ENCODE measurements around the gene GZF1.
"Not testable (repeated sequence)": the region's sequence is repeated elsewhere in the genome, so short reads cannot be mapped to it uniquely, and the experiment has no call there.

Gene GZF1

GRCh38 chr20:23346002-23346401 is 16.0 kb upstream of the GZF1 start:
- no peak for DNase-seq (ENCODE audit: low spot score)

DNA sequence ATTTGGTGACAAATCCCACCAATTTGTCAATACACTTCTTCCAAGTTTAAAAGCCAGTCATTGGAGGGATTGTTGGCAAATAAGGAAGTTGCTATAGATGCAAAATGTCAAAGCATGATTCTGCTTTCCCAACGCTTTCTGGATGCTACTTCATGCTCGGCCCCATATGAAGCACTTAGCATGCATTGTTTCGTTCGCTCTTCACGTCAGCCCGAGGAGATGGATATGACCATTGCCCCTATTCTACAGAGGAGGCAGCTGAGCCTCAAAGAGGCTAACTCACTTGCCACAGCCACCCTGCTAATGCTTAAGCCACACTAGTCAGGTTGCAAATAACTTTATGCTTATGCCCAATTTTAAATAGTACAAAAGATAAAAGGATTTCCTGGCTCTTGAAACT is 14.2 kb upstream of the GZF1 start:
- DNase-seq (ENCODE audit: low spot score): no peak

DNA sequence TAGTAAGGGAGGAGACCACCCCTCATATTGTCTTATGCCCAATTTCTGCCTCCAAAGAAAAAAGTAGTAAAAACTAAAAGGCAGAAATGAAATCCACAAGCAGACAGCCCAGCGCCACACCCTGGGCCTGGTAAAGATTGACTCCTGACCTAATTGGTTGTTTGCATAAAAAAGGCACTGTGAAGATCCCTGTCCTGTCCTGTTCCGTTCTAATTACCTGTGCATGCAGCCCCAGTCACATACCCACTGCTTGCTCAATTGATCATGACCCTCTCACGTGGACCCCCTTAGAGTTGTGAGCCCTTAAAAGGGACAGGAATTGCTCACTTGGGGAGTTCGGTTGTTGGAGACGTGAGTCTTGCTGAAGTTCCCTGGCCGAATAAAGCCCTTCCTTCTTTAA is 13.5 kb upstream of the GZF1 start:
- DNase-seq (ENCODE audit: low spot score): not testable (repeated sequence)

GRCh38 chr20:23349338-23350195 is 12.4 kb upstream of the GZF1 start:
- no peak for DNase-seq (ENCODE audit: low spot score)

- peak; percentile 97 for DNase-seq (ENCODE audit: low spot score)
Measured at GRCh38 chr20:23350196-23350903, 11.6 kb upstream of the GZF1 start, which contains the start of gene NXT1. NXT1 (plus strand) TSS chr20:23350791; CDS start chr20:23354042, 3,251 bp downstream.

DNA sequence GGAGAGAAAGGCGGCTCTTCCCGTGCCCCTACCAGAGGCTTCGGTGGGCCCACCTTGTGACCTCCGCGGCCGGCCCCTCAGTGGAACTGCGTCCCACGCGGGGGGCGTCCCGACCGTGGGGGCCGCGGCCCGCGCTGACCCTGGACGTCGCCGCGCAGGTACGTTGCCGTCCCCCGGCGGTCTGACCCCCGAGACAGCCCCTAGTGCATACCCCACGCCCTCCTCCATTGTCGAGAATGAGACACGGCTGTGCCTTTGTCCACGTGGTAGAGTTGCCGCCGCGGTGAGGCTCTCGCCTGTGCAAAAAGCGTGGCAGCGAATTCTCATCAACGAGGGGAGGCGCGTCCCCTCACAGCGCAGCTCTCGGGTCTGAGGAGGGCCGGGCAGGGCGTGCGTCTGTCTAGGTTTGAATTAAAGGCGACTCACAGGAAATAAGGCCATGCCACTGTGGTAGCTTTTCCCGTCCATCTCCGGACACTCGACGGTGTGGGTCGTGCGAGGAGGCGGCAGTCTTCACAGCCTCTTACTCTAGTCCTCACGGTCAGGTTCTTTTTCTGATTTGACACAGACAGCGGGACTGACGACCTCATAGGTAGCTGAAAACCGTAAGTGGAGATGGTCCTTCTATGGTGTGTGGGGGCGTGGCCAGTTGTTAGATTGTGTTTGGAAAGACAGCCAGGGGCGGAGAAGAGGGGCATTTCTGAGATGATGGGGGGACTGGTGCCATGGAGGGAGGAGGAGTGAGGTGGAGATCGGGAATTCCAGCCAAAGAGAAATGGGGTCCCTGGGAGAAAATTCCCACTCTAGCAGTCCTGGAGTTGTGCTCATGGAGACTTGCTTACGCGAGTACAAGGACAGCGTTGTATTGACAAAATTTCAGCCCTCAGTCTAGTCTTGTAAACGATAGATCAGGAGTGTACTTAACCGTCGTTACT is 10.8 kb upstream of the GZF1 start:
- DNase-seq (ENCODE audit: low spot score): peak; percentile 39

- no peak for DNase-seq (ENCODE audit: low spot score)
Measured at GRCh38 chr20:23356203-23356602, 5.8 kb upstream of the GZF1 start.

DNA sequence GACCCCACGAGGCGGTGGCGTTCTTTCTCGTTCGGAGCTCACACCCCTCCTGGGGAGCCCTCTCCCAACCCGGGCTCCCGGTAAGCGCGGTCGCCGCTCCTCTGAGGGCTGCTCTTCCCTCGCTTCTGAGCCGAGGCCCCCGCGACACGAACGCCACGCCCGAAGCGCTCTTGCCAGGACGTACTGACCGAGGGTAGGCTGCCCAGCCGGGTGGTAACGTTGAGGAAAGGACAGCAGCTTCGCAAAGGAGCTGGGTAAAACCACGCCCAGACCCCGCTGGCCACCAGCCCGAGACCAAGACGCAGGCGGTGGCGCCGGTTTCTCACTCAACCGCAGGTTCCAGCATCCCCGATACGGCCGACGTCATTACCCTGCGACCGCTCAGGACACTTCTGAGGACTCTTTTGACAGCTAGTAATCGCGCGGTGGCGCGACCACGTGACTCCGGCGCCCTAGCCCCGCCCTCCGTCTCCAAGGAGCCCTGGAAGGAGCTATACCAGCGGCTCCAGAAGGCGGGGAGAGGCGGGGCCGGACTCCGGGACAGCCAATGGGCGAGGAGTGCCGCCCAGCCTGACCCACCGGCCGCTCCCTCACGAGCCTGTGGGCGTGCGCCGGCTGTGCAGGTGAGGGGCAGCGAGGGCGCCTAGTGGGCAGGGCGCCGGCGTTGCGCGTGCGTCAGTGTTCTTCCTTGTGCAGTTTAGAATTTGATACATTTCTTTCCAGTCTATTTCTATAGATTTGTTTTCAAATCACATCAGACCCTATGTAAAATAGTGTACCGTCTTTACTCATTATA is 4.0 kb upstream of the GZF1 start:
- peak; percentile 100 for DNase-seq (ENCODE audit: low spot score)

GRCh38 chr20:23358563-23358906 is 3.4 kb upstream of the GZF1 start:
- DNase-seq (ENCODE audit: low spot score): no peak

- DNase-seq (ENCODE audit: low spot score): no peak
Measured at GRCh38 chr20:23358923-23359593, 2.9 kb upstream of the GZF1 start.

DNA sequence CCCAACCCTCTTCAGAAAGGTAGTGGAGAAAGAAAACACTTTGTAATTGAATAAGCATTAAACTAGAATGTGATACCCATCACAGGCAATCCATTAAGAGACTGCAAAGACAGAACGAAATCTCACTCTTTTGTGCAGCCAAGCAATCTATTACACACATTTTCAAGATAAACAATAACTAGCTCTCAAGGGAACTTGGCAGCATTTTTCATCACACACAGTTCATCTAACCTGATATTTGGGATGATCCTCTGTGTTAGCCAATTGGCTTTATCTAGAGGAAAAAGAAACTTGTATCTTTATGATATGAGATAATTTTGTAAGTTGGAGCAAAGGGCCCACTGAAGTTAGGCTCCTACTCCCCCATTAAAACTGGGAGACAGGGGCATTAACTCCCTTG is 1.5 kb upstream of the GZF1 start:
- DNase-seq (ENCODE audit: low spot score): peak; percentile 36

- peak; percentile 70 for DNase-seq (ENCODE audit: low spot score)
Measured at GRCh38 chr20:23361119-23361475, 885 bp upstream of the GZF1 start.

GRCh38 chr20:23362392-23363256 is 642 bp downstream of the GZF1 start:
- DNase-seq (ENCODE audit: low spot score): peak; percentile 48

DNA sequence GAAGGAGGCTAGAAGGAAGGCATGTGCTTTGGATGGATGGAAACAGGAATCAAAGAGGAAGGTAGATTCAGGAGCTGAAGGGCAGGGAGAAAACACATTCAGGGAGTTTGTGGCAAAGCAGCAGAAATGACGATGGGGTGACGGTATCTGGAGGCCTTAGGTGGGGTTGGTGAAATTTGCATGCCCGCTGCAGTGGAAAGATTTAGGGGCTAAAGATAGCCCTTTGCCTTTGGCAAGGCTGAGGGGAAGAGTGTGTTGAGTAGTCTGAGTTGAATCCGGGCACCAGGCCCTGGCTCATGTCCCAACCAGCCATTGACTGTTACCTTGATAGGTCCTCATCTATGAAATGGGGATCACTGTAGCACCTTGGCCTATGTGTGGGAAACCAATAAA is 1.3 kb downstream of the GZF1 start:
- DNase-seq (ENCODE audit: low spot score): no peak

DNA sequence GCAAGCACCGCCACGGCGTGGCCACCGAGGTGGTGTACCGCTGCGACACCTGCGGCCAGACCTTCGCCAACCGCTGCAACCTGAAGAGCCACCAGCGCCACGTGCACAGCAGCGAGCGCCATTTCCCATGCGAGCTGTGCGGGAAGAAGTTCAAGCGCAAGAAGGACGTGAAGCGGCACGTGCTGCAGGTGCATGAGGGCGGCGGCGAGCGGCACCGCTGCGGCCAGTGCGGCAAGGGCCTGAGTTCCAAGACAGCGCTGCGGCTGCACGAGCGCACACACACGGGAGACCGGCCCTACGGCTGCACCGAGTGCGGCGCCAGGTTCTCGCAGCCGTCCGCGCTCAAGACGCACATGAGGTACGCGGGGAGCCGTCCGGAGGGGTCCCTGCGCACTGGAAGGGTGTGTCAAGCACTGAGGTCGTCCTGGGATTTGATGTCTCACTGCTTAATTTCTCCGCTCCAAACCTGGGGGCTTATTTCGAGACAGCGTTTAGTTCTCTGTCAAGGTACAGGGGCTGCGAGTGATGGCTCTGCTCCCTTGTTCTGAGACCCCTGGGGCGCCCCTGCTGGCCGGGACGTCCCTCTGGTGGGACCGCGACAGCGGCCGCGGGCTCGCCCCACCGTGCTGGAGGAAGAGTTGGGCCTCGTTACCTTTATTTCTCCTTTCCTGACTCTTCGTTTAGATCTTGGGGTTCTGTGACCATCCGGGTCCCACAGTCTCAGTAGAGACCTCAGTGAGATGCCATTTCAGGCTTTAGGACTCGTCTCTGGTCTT is 3.6 kb downstream of the GZF1 start:
- DNase-seq (ENCODE audit: low spot score): no peak

- peak; percentile 53 for DNase-seq (ENCODE audit: low spot score)
Measured at GRCh38 chr20:23366384-23366783, 4.4 kb downstream of the GZF1 start.

- DNase-seq (ENCODE audit: low spot score): no peak
Measured at GRCh38 chr20:23367770-23368169, 5.8 kb downstream of the GZF1 start.

GRCh38 chr20:23368316-23369071 is 6.5 kb downstream of the GZF1 start:
- DNase-seq (ENCODE audit: low spot score): no peak

All from hematopoietic multipotent progenitor cell treated with erythropoietin and hydrocortisone succinate and interleukin-3 and kit ligand, for 17 days (in vitro differentiated cells).